GM18498 (cell line): ENCODE measurements around the gene ACER1.
"Not testable (repeated sequence)": the region's sequence is repeated elsewhere in the genome, so short reads cannot be mapped to it uniquely, and the experiment has no call there.

Source experiments
- ATAC-seq: cut with Tn5 transposase; IDR thresholded peaks from one replicate; pipeline ENCODE4 v1.9.1; 2021; ENCODE audit warnings: mild to moderate bottlenecking, moderate library complexity; ENCODE audit not compliant: unreplicated experiment

Gene ACER1

DNA sequence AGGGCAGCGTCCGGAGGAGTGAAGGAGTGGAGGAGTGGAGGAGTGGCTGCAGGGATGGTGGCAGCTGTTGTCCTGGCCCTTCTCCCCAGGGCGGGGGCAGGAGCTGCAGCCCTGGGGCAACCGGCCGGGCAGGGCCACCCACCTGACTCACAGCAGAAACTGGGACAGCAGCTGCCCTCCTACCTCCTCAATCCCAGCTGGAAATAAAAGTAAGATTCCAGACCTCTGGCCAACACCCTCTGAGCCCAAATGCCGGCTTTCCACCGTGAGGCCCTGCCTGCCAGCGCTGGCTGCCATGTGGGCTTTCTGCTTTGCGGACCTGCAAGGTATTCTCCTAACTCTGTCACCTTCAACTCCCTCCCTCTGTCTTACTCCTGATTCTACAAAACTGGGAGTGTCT, 24.6 kb upstream of the ACER1 start:
- ATAC-seq = no peak

DNA sequence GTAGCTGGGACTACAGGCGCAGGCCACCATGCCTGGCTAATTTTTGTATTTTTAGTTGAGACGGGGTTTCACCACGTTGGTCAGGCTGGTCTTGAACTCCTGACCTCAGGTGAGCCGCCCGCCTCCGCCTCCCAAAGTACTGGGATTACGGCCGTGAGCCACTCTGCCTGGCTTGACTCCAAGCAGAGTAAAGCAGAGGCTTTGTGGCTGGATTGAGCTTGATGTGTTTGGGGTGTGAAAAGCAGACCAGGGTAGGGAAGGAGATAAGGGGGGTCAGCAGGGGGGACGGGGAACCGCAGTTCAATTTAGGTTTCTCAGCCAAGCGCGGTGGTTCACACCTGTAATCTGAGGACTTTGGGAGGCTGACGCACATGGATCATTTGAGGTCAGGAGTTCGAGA, 23.8 kb upstream of the ACER1 start:
- ATAC-seq = no peak

DNA sequence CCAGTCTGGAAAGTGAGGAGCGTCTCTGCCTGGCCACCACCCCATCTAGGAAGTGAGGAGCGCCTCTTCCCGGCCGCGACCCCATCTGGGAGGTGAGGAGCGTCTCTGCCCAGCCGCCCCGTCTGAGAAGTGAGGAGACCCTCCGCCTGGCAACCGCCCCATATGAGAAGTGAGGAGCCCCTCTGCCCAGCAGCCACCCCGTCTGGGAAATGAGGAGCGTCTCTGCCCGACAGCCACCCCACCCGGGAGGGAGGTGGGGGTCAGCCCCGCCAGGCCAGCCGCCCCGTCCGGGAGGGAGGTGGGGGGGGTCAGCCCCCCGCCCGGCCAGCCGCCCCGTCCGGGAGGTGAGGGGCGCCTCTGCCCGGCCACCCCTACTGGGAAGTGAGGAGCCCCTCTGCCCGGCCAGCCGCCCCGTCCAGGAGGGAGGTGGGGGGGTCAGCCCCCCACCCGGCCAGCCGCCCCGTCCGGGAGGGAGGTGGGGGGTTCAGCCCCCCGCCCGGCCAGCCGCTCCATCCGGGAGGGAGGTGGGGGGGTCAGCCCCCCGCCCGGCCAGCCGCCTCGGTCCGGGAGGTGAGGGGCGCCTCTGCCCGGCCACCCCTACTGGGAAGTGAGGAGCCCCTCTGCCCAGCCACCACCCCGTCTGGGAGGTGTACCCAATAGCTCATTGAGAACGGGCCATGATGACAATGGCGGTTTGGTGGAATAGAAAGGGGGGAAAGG, 22.1 kb upstream of the ACER1 start:
- not testable (repeated sequence) for ATAC-seq

DNA sequence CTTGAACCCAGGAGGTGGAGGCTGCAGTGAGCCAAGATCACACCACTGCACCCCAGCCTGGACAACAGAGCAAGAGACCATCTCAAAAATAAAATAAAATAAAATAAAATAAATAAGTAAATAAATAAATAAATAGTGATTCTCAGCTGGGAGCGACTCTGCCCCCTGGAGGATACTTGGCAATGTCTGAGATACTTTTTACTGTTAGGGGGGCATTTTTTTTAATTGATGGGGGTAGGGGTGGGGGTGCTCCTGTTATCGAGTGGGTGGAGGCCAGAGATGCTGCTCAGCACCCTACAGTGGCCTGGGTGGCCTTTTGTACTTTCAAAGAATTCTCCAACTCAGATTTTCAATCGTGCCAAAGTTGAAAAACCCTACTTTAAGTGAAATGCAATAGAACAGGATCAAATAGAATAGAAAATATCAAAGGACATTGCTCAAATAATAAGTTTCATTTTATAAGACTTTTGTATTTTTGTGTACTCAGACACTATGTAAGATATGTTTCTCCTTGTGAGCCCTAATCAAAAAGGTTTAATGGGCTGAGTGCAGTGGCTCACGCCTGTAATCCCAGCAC, 20.8 kb upstream of the ACER1 start:
- ATAC-seq = no peak

DNA sequence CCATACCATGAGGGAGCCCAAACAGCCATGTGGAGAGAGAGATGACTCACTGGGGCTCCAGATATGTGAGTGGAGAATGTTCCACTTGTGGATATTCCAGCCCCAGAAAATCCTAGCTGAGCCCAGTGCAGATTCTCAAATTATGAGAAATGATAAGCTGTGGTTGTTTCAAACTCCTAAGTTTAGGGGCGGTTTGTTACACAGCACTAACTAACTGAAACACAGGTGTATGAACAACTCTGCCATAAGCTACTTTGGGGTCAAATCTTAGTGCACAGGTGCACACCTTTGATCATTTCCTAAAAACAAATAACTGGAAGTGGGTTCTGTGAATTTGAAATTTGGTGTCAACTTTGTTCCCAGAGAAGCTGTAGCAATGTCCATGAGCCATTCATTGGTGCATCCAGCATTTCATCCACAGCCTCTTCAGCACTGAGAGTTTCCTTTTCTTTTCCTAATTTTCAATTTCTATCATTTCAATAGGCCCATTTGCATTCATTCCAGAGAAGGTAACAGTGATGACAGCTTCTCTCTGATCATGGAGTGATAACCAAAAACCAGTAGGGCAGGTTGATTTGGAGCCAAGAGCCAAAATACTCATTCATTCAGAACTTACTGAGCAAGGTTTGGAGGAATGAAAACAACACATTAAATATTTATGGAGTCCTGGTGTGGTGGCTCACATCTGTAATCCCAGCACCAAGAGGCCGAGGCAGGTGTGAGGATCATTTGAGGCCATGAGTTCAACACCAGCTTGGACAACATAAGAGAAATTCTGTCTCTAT, 19.2 kb upstream of the ACER1 start:
- no peak for ATAC-seq

DNA sequence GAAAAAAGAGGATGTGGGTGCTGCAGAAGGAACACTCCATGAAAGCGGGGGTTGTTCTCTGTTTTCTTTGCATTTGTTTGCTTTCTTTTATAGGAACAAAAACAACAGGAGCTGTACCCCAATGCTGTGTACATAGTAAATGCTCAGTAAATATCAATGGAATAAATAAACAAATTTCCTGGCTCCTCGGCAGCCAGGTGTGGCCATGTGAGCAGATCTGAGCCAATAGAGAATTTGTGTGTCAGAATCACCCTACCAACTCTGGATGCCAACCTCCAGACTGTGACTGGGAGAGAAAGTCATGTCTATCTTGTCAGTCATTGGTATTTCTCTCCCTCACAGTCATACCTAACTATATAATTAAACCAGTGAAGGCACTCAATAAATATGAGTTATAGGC, 17.3 kb upstream of the ACER1 start:
- no peak for ATAC-seq

DNA sequence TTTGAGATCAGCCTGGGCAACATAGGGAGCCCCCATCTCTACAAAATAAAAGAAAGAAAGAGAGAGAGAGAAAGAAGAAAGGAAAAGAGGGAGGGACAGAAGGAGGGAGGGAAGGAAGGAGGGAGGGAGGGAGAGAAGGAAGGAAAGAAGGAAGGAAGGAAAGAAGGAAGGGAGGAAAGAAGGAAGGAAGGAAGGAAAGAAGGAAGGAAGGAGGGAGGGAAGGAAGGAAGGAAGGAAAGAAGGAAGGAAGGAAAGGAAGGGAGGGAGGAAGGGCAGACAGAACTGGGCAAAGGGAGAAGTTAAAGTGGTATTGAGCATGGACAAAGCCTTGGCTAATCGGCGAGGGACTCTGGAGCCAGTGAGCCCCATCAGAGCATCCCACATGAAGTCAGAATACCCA, 15.9 kb upstream of the ACER1 start:
- ATAC-seq = not testable (repeated sequence)

DNA sequence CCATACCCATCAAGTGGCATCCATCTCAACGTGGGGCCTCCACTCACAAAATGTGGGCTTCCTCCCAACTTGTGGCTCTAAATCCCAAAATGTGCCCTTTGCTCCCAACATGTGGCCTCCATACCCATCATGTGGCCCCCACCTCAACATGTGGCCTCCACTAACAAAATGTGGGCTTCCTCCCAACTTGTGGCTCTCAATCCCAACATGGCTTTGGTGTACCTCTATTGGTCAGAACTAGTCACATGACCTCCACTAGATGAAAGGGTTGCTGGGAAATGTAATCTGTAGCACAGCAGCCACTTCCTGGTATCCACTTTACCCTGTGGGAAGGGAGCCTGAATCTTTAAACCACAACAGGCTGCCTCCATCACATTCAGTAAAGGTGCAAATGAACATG, 10.1 kb upstream of the ACER1 start:
- no peak for ATAC-seq

DNA sequence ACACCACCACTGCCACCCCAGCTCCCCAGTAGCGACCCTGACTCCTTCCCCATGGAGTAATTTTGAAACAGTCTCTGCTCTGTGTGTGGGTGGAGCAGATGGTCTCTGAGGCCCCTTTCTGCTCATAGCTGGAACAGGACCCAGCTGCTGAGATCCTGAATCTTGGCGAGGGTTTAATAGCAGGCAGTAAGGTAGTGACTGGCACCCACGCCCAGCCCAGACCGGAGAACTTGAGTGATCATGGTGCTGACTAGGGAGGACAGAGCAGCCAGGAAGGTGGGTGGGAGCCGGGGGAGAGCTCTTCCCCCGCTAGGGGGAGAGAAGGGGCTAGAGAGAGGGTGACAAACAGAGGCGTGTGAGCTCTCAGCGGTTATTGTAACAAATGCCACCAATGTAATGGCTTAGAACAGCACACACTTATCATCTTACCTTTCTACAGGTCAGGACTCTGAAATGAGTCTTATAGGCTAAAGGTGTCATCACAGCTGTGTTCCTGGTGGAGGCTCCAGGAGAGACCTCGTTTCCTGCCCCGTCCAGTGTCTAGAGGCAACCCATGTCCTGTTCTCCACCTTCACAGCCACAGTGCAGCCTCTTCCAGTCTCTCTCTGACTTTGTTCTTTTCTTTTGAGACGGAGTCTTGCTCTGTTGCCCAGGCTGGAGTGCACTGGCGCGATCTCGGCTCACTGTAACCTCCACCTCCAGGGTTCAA, 7.2 kb upstream of the ACER1 start:
- no peak for ATAC-seq

DNA sequence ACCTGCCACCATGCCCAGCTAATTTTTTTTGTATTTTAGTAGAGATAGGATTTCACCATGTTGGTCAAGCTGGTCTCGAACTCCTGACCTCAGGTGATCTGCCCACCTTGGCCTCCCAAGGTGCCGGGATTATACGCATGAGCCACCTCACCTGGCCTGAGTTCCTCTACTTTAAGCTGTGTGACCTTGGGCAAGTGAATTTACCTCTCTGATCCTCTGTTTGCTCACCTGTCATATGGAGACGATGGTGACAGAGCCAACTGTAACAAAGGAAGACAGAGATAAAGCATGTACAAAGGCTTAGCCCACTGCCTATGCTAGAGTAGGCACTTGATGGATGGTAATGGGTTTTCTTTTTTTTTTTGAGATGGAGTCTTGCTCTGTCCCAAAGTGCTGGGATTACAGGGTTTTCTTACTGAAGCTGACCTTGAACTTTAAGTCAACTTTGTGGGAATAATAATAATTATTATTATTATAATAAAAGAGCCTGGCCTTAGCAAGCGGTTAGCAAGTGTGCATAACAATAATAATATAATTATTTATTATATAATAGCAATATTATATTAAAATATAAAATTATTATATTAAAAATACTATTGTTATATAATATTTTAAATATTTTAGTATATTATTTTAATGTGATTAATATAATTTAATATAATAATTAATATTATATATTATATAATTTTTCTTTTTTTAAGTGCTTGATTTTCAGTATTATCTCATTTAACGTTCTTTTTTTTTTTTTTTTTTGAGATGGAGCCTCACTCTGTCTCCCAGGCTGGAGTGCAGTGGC, 1.3 kb upstream of the ACER1 start:
- ATAC-seq = no peak

DNA sequence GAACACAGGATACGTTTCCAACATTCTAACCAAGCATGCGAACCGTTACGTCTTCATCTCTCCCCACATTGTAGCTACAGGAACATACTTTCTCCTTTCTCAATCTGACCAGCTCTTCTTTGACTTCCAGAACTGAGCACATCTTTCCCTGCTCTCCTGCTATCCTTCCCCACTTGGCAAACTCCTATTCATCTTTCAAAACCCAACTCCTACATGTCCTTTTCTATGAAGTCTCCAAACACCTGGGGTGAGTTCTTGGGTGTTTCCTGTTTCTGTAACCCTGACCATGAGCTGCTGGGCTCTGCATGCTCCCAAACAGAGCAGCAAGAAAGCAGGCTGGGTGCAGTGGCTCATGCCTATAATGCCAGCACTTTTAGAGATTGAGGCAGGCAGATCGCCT, 6.6 kb downstream of the ACER1 start:
- ATAC-seq = no peak

DNA sequence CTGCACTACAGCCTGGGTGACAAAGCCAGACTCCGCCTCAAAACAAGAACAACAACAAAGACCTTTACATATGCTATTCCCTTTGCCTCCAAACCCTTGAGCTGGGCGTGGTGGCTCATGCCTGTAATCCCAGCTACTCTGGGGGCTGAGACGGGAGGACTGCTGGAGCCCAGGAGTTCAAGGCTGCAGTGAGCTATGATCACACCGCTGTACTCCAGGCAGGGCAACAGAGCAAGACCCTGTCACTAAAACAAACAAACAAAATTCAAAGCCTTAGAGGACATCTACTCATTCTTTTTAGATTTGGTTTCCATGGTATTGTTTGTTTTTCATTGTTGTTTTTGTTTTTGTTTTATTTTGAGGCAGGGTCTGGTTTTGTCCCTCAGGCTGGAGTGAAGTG, 7.8 kb downstream of the ACER1 start:
- ATAC-seq = no peak

DNA sequence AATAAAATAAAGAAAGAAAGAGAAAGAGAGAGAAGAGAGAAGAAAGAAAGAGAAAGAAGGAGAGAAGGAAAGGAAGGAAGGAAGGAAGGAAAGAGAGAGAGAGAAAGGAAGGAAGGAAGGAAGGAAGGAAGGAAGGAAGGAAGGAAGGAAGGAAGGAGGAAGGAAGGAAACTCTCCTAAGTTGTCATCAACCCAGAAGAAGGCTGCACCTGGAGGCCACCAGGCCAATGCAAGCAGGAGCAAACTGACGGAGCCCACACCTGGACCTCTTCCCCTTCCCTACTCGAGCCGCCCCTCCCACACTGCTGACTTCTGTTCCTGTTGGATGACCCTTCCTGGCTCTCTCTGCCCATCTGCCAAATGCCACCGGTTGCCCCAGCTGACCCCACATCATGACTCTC, 8.7 kb downstream of the ACER1 start:
- ATAC-seq = no peak

DNA sequence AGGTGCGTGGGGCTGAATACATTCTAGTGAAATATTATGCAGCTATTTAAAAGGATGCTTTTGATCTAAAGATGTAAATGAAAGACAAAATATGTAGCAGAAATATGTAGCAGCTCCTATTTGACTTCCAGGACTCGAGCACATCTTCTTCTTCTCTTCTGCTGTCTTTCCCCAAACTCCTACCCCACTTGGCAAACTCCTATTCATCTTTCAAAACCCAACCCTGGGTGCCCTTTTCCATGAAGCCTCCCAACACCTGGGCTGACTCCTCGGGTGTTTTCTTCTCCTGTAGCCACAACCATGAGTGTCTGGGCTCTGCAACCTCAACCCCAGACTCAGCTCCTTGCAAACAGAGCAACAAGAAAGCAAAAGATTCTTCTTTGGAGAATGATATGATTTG, 11.1 kb downstream of the ACER1 start:
- no peak for ATAC-seq

DNA sequence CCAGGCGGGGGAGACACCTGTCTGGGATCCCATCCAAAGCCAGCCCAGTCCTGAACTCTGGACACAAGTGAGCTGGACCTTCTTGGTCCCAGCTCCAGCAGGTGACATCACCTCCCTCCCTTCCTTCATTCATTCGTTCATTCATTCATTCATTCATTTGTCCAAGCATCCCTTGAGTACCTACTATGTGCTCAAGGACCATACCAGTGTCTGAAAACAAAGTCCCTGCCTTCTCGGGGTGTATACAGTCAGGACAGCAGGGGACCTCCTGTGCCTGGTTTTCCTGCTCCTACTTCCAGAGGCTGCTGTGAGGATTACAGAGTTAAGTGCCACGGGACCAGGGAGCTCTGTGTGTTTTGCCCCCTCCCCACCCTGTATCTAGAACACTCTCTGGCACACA, 14.0 kb downstream of the ACER1 start:
- no peak for ATAC-seq

DNA sequence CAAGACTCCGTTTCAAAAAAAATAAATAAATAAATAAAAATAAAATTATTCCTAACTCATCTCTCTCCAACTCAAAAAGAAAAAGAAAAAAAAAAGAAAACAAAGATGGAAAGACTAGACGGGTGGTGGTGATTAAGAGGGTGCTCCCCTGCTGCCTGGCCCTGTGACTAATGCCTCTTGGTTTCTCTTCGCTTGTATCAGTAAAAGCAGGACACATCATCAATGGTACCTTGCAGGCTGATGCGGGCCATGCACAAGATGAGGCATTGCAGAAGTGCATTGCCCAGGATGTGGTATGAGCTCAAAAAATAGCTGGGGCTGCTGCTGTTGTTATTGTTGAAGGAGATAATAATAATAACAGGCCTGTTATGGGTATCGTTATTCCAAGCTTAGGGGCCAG, 14.6 kb downstream of the ACER1 start:
- ATAC-seq = no peak

DNA sequence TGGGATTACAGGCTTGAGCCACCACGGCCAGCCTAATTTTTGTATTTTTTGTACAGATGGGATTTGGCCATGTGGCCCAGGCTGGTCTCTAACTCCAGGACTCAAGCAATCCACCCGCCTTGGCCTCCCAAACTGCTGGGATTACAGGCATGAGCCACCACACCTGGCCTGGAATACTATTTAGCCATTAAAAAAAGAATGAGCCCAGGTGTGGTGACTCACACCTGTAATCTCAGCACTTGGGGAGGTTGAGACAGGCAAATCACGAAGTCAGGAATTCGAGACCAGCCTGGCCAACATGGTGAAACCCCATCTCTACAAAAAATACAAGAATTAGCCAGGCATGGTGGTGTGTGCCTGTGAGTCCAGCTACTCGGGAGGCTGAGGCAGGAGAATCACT, 17.8 kb downstream of the ACER1 start:
- not testable (repeated sequence) for ATAC-seq

DNA sequence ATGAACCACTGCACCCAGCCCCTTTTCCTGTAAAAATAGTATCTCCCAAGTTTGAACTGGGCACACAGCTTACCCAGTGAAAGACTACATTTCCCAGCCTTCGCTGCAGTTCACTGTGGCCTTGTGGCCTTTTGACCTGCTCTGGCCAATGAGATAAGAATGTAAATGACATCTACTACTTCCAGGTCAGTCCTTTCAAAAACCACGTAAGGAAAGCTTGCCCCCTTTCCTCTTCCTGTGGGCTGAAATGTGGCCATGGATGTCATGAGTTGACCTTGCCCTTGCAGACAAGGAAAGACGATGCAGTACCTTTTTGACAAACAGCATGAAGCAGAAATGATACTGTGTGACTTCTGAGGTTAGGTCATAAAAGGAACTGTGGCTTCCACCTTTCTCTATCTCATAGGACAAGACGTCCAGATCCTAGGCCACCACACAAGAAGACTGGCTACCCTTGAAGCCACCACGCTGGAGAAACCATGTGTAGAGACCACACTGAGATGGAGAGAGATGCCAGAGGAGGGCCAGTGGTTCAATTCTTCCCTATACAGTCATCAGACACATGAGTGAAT, 19.9 kb downstream of the ACER1 start:
- ATAC-seq = no peak

DNA sequence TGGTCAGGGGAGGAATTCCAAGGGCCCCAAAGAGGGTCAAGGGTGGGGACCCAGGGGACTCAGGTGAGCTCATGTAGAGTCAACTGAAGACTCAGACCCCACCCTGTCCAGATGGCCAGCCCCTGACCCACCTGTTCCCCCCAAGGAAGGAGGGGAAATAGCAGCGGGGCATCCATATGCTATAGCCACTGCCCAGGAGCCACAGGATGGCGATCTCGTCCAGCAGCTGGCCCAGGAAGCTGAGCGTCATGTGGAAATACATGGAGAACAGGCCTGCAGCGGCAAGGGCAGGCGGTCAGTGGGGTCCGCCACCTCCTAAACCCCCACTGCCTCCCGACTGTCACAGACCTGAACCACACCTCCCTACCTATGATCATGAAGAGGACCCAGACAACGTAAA, 21.4 kb downstream of the ACER1 start:
- no peak for ATAC-seq

DNA sequence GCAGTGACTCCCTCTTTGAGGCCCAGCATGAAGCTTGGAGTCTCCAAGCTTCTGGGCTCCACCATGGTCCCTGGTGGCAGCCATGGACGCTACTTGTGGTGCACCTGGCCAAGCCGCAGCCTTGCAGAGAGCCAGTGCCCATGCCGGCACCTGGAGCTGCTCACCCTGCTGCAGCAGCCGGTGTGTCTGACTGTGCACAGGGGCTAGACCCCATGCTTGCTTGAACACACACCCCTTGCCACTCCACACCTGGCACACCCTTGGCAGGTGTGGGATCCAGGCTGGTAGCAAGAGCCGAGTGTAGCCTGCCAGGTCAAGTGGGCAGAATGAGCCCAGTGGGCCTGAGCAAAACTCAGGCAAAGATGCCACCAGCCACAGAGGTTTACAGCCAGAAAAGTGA, 35.0 kb downstream of the ACER1 start:
- no peak for ATAC-seq

DNA sequence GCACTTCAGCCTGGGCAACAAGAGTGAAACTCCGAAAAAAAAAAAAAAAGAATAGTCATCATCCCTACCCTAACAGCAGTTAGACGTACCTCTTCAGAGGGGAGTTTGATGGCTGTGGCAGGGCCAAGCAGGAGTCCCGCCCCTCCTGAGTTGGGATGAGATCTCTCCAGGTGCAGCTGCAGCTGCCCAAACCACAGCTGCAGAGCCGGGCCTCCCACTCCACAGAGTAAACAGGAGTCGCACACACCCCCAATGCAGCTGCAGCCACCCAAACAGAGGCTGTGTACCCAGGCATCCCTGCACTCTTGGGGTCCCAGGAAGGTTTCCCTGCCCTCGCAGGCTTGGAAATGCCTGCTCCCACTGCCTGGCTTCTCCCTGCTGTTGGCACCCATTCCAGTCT, 36.2 kb downstream of the ACER1 start:
- ATAC-seq = no peak
